Fibroblast of lung (primary cell): ENCODE data around the gene GID8.

Experiments used
- EZH2 ChIP-seq: IDR thresholded peaks from 2 replicates; pipeline ENCODE4 v1.5.1; 2012; ENCODE audit warnings: low read length, control low read depth, mild to moderate bottlenecking; ENCODE audit errors: missing control alignments
- TF ChIP-seq, protein P1 (sequence below), 2 donors: IDR thresholded peaks in 1 of 2; conservative IDR thresholded peaks in 1 of 2; 1 replicate in 1 of 2; 2 replicates in 1 of 2; pipeline ENCODE4 v1.5.1; 2011 to 2012; ENCODE audit warnings: low read length in 2 of 2, control low read depth in 1 of 2, inconsistent platforms in 1 of 2, low read depth in 1 of 2, mild to moderate bottlenecking in 1 of 2

DNA sequence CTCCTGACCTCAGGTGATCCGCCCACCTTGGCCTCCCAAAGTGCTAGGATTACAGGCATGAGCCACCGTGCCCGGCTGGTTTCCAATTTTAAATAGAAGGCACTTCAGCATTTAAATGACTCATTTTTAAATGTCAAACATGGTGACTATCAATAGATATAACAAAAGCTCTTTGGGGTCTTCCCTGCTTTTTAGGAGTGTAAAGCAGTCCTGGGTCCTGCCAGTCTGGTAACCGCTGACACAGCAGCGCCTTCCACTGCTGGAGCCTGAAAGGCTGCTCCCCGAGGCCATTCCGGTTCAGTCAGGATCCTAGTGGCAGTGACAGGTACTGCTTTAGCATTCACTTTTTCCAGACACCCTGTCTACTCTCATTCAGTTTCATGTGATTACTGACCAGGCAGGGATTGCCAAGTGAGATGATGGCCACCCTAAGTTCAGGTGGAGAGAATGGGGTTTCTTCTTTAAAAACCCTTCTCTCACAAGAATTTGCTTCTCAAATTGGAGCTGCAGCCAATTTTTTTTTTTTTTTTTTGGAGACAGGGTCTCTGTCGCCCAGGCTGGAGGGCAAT, 16.7 kb upstream of the GID8 start:
- TF ChIP-seq, protein P1, sequence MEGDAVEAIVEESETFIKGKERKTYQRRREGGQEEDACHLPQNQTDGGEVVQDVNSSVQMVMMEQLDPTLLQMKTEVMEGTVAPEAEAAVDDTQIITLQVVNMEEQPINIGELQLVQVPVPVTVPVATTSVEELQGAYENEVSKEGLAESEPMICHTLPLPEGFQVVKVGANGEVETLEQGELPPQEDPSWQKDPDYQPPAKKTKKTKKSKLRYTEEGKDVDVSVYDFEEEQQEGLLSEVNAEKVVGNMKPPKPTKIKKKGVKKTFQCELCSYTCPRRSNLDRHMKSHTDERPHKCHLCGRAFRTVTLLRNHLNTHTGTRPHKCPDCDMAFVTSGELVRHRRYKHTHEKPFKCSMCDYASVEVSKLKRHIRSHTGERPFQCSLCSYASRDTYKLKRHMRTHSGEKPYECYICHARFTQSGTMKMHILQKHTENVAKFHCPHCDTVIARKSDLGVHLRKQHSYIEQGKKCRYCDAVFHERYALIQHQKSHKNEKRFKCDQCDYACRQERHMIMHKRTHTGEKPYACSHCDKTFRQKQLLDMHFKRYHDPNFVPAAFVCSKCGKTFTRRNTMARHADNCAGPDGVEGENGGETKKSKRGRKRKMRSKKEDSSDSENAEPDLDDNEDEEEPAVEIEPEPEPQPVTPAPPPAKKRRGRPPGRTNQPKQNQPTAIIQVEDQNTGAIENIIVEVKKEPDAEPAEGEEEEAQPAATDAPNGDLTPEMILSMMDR (conservative IDR thresholded peaks at IDR 0.05 in 1 of 2, IDR thresholded peaks at IDR 0.05 in 1 of 2; ENCODE audit: low read depth in 1 of 2, low read length in 2 of 2): peak; percentile 41 to 67
- no peak for TF ChIP-seq EZH2
